ENCODE measurements around the gene VCL. TPM values are rescaled to one million over a fixed set of nuclear protein-coding genes. Genes with fewer than 3 reads are reported as not detected.

VCL gene
- total RNA-seq, 1 experiment from 2014 or later: 291 TPM

- Histone ChIP-seq H3K56ac (ENCODE audit: insufficient read length, low read depth, low read length) (no peak overlapping the region), H3K4me2 (ENCODE audit: insufficient read depth, insufficient read length, low read length) (no peak overlapping the region), H2BK120ac (ENCODE audit: low read depth, low read length, poor library complexity, severe bottlenecking) (no peak overlapping the region), H4K8ac (replicated peaks; ENCODE audit: insufficient read length, low read depth, low read length) (no peak overlapping the region), H2AK5ac (ENCODE audit: insufficient read length, low read length) (no peak overlapping the region), H3K23me2 (ENCODE audit: insufficient read length, low read depth, low read length, poor library complexity, severe bottlenecking) (no peaks in the 10 kb centered on the region), H3K79me2 (ENCODE audit: insufficient read depth, low read length) (no peaks in the 10 kb centered on the region; the same call in 1 of the 2 replicates), H3K4ac (ENCODE audit: low read depth, low read length) (no peak overlapping the region), H4K20me1 (ENCODE audit: control insufficient read depth, insufficient read depth, insufficient read length) (no peaks in the 10 kb centered on the region), H4K91ac (ENCODE audit: insufficient read length, low read depth, low read length) (no peak overlapping the region), H2BK5ac (ENCODE audit: insufficient read length, low read length) (no peak overlapping the region), H4K5ac (ENCODE audit: insufficient read length, low read depth, low read length) (no peak overlapping the region), H3K79me1 (ENCODE audit: insufficient read depth, low read depth, low read length, poor library complexity, severe bottlenecking) (no peaks in the 10 kb centered on the region), H2AFZ (ENCODE audit: low read length) (no peak overlapping the region), H3K18ac (ENCODE audit: insufficient read length, low read depth, low read length) (no peak overlapping the region), H3K4me1 (ENCODE audit: insufficient read depth, low read length) (peaks cover 9% of the 10 kb centered on the region), H3K27ac (ENCODE audit: insufficient read length, low read depth, low read length) (peak overlapping the region; percentile 17), H3K27me3 (ENCODE audit: insufficient read depth, low read length) (no peaks in the 10 kb centered on the region), H2BK15ac (ENCODE audit: low read depth, low read length) (no peak overlapping the region), H3K9ac (ENCODE audit: extremely low read depth, insufficient read length, low read length) (no peak overlapping the region), H3T11ph (ENCODE audit: low read length) (no peak overlapping the region), H2BK12ac (ENCODE audit: insufficient read length, low read depth, low read length) (no peak overlapping the region), H3K14ac (ENCODE audit: insufficient read depth, low read length) (no peak overlapping the region), H3K9me3 (ENCODE audit: control insufficient read depth, low read depth, low read length) (no peaks in the 10 kb centered on the region), H3K23ac (ENCODE audit: insufficient read length, low read depth, low read length) (no peak overlapping the region), H2BK20ac (ENCODE audit: low read depth, low read length, poor library complexity, severe bottlenecking) (no peak overlapping the region)
- no peak for DNase-seq
- Mint-ChIP-seq H3K9me3 (no peaks in the 10 kb centered on the region), H3K4me3 (no peak overlapping the region; a peak in 1 of 5 replicates), H3K36me3 (ENCODE audit: insufficient read depth in 1 of 3, low read depth in 3 of 3) (peaks cover 26 to 63% (median 44%) of the 10 kb centered on the region in 3 experiments; a peak in 6 of 7 replicates), H3K4me1 (peaks cover 49 to 51% of the 10 kb centered on the region in 2 experiments), H3K27me3 (ENCODE audit: low read depth) (no peaks in the 10 kb centered on the region), H3K27ac (peak overlapping the region; percentile 12 to 88 (median 68); a peak in 6 of 7 replicates)
- TF ChIP-seq, protein P1, sequence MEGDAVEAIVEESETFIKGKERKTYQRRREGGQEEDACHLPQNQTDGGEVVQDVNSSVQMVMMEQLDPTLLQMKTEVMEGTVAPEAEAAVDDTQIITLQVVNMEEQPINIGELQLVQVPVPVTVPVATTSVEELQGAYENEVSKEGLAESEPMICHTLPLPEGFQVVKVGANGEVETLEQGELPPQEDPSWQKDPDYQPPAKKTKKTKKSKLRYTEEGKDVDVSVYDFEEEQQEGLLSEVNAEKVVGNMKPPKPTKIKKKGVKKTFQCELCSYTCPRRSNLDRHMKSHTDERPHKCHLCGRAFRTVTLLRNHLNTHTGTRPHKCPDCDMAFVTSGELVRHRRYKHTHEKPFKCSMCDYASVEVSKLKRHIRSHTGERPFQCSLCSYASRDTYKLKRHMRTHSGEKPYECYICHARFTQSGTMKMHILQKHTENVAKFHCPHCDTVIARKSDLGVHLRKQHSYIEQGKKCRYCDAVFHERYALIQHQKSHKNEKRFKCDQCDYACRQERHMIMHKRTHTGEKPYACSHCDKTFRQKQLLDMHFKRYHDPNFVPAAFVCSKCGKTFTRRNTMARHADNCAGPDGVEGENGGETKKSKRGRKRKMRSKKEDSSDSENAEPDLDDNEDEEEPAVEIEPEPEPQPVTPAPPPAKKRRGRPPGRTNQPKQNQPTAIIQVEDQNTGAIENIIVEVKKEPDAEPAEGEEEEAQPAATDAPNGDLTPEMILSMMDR (conservative IDR thresholded peaks at IDR 0.05): no peak
- no CpG with 5 or more reads among the region's 1 CpG for WGBS (ENCODE audit: extremely low coverage, insufficient read length, low lambda C conversion rate)
Observed at GRCh38 chr10:74078037-74078436, 80.1 kb downstream of the VCL start.

Measured in H9 (cell line).